Osteoblast (primary cell): ENCODE results near the gene SH3PXD2B. TPM values are rescaled to one million over a fixed set of nuclear protein-coding genes. Genes with fewer than 3 reads are reported as not detected.
A peak's percentile ranks its signal among the peaks of the same experiment; 100 is the strongest.

Experiments
- DNase-seq: peaks from one replicate; pipeline ENCODE4 v3.0.0; 2011; ENCODE audit warnings: low spot score, mixed read lengths; ENCODE audit not compliant: insufficient read length; ENCODE audit errors: missing footprints
- H2AFZ ChIP-seq: 2 replicates; pipeline ENCODE4 v1.6.0; 2011; ENCODE audit warnings: mild to moderate bottlenecking, low read length
- H3K27ac ChIP-seq: 2 replicates; pipeline ENCODE4 v1.5.1; 2011; ENCODE audit warnings: mild to moderate bottlenecking, low read depth, low read length, moderate library complexity
- H3K27me3 ChIP-seq: 2 replicates; pipeline ENCODE4 v1.6.0; 2012; ENCODE audit warnings: mild to moderate bottlenecking, control low read depth, inconsistent platforms, low read length, moderate library complexity; ENCODE audit not compliant: insufficient read depth
- H3K36me3 ChIP-seq: 2 replicates; pipeline ENCODE4 v1.5.1; 2011; ENCODE audit warnings: mild to moderate bottlenecking, low read length, control low read depth, moderate library complexity; ENCODE audit not compliant: insufficient read depth
- H3K4me1 ChIP-seq: 2 replicates; pipeline ENCODE4 v1.5.1; 2011; ENCODE audit warnings: mild to moderate bottlenecking, low read length, control low read depth, moderate library complexity; ENCODE audit not compliant: insufficient read depth
- H3K4me2 ChIP-seq: 2 replicates; pipeline ENCODE4 v1.6.0; 2011; ENCODE audit warnings: mild to moderate bottlenecking, low read length; ENCODE audit not compliant: insufficient read depth
- H3K4me3 ChIP-seq: fragments of 200-600 bp; sonication (generic); 3 replicates; pipeline ENCODE4 v1.5.1; 2012; ENCODE audit warnings: mild to moderate bottlenecking, low read length, inconsistent platforms; ENCODE audit not compliant: insufficient read depth
- H3K79me2 ChIP-seq: 2 replicates; pipeline ENCODE4 v1.6.0; 2012; ENCODE audit warnings: mild to moderate bottlenecking, low read length, control low read depth, inconsistent platforms; ENCODE audit not compliant: insufficient read depth
- H3K9me3 ChIP-seq: 2 replicates; pipeline ENCODE4 v1.5.1; 2011; ENCODE audit warnings: low read depth, low read length, control low read depth
- H4K20me1 ChIP-seq: 2 replicates; pipeline ENCODE4 v1.6.0; 2012; ENCODE audit warnings: mild to moderate bottlenecking, low read length, control low read depth; ENCODE audit not compliant: insufficient read depth
- total RNA-seq: library from RNA; depleted of rRNA; stranded (reverse); fragments of >200 nt; gene quantifications from 2 replicates; pipeline ENCODE4 v1.2.3, GENCODE V29; 2012
- TF ChIP-seq, protein P1 (sequence below): IDR thresholded peaks from 2 replicates; pipeline ENCODE4 v1.5.1; 2011; ENCODE audit warnings: mild to moderate bottlenecking, low read depth, low read length, moderate library complexity; ENCODE audit errors: extremely low read depth

The SH3PXD2B gene
- total RNA-seq, 1 donor = 58.3 TPM

DNA sequence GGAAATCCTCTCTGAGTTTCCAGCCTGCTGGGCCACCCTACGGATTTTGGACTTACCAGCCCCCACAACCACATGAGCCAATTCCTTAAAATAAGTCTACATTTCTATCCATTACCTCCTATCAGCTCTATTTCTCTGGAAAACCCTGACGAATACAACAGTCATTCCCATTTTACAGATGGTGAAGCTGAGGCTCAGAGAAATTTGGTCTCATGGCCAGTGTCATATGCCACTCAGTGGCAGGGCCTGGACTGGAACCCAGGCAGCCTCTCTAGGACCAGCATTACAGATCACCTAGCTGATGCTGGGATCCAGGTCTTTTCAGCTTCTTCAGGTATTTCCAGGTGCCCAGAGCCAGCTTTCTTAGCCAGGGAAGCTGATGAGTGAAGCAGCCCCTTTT, 45.0 kb upstream of the SH3PXD2B start:
- Histone ChIP-seq H3K27me3 (no peaks in the 10 kb centered on the region), H4K20me1 (no peaks in the 10 kb centered on the region), H3K36me3 (no peaks in the 10 kb centered on the region), H3K27ac (no peak overlapping the region), H3K4me1 (peaks cover 10% of the 10 kb centered on the region), H2AFZ (no peak overlapping the region), H3K9me3 (no peaks in the 10 kb centered on the region), H3K4me2 (no peak overlapping the region), H3K4me3 (no peak overlapping the region), H3K79me2 (no peaks in the 10 kb centered on the region)
- TF ChIP-seq, protein P1, sequence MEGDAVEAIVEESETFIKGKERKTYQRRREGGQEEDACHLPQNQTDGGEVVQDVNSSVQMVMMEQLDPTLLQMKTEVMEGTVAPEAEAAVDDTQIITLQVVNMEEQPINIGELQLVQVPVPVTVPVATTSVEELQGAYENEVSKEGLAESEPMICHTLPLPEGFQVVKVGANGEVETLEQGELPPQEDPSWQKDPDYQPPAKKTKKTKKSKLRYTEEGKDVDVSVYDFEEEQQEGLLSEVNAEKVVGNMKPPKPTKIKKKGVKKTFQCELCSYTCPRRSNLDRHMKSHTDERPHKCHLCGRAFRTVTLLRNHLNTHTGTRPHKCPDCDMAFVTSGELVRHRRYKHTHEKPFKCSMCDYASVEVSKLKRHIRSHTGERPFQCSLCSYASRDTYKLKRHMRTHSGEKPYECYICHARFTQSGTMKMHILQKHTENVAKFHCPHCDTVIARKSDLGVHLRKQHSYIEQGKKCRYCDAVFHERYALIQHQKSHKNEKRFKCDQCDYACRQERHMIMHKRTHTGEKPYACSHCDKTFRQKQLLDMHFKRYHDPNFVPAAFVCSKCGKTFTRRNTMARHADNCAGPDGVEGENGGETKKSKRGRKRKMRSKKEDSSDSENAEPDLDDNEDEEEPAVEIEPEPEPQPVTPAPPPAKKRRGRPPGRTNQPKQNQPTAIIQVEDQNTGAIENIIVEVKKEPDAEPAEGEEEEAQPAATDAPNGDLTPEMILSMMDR = no peak
- DNase-seq = no peak

DNA sequence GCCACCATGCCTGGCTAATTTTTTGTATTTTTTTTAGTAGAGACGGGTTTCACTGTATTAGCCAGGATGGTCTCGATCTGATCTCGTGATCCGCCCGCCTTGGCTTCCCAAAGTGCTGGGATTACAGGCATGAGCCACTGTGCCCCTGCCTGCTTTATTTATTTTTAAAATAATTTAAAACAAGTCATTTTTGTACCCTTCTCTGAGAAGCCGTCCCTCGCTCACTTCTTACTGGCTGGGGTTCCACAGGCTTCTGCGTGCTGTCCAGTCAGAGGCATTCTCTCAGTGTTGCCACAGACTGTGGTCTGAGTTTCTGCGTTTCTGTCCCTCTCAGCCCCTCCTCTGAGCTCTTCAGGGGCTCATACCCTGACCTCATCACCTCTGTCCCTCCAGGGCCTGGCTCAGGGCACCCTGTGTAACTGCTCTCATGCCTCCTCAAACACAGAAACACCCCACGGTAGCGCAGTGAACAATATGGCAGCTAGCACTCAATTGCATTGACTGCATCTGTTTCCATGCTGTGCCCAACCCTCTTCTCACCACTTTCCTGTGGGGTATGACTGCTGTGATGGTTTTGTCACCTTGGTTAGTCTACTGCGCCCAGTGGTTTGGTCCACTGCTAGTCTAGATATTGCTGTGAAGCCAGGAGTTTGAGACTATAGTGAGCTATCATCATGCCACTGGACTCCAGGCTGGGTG, 44.3 kb upstream of the SH3PXD2B start:
- TF ChIP-seq, protein P1 = no peak
- no peaks in the 10 kb centered on the region for H3K9me3 ChIP-seq

DNA sequence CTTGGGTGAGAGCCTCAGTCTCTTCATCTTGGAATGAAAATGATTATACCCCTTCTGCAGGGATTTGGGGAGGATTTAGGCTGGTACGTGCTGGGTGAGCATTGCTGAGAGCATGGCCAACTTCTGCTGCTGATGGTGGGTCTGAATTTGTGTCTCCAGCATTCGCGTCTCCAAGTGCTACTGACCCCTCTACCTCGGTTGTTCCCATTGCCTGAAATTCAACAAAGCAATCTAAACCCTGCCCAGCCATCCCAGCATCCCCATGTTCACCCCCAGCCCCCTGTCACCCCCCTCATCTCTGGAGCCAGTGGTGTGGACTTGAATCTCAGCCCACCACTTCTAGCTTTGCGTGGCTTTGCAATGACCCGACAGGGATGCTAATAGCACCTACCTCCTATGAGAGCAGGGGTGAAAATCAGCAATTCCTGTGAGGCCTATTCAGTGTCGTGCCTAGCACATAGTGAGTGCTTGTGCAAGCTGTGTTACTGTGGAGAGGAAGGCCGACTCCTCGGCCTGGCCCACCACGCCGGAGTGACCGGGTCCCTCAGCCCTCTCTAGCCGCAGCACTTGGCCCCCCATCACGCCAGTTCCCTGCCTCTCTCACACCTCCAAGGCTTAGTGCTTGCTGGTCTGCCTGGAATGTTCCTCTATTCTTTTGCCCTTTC, 43.4 kb upstream of the SH3PXD2B start:
- Histone ChIP-seq H3K9me3 (no peaks in the 10 kb centered on the region), H3K27ac (no peak overlapping the region), H2AFZ (no peak overlapping the region), H3K4me1 (peaks cover 10% of the 10 kb centered on the region), H3K4me2 (no peak overlapping the region), H3K79me2 (no peaks in the 10 kb centered on the region), H3K27me3 (peaks cover 9% of the 10 kb centered on the region), H4K20me1 (no peaks in the 10 kb centered on the region), H3K36me3 (no peaks in the 10 kb centered on the region), H3K4me3 (no peak overlapping the region)
- no peak for DNase-seq
- TF ChIP-seq, protein P1 = no peak

More for the DNA sequence above, 44.3 kb upstream of the SH3PXD2B start:
- H3K4me2 ChIP-seq = no peak overlapping the region
- H3K27ac ChIP-seq = no peak overlapping the region
- H3K36me3 ChIP-seq = no peaks in the 10 kb centered on the region
- DNase-seq = no peak
- peaks cover 2% of the 10 kb centered on the region for H3K27me3 ChIP-seq
- H3K4me1 ChIP-seq = peaks cover 10% of the 10 kb centered on the region
- H2AFZ ChIP-seq = no peak overlapping the region
- H4K20me1 ChIP-seq = no peaks in the 10 kb centered on the region
- H3K4me3 ChIP-seq = no peak overlapping the region
- no peaks in the 10 kb centered on the region for H3K79me2 ChIP-seq

DNA sequence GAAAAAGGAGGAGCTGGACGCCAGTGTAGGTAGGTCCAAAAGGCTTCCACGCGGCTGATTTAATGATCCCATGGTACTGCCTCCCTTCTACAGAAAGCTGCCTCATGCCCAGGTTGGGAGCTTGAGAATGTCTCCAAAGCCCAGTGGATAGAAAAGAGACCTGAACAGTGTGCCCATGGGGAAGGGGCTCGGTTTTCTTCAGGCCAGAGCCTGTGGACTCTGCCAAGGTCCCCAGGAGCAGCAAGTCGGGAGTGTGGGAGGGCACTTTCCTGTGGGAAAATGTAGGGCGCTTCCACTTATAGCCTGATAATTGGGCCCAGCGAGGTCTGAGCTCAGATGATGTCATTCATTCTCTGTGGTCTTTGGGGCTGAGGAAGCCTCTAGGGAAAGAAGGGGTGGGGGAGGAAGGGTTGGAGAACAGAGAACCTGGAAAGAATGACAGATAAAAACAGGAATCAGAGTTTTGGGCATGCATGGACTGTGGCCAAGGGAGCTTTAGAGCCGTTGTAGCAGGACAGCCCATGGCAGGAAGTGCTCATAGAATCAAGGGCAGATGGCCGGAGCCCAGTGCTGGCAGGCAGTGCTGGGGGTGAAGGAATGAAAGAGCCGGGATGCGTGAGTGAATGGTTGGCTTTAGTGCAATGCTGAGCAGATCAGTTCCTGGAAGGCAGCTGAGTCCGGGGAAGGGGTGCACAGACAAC, 42.5 kb upstream of the SH3PXD2B start:
- Histone ChIP-seq H3K27me3 (peaks cover 9% of the 10 kb centered on the region), H2AFZ (peak overlapping the region; percentile 49)

More for the DNA sequence above, 42.5 kb upstream of the SH3PXD2B start:
- Histone ChIP-seq H3K4me1 (peaks cover 10% of the 10 kb centered on the region), H3K9me3 (no peaks in the 10 kb centered on the region), H3K79me2 (no peaks in the 10 kb centered on the region), H3K4me2 (peak overlapping the region; percentile 31), H3K27ac (peak overlapping the region; percentile 40), H4K20me1 (no peaks in the 10 kb centered on the region), H3K4me3 (no peak overlapping the region), H3K36me3 (no peaks in the 10 kb centered on the region)
- DNase-seq = peak; percentile 95
- TF ChIP-seq, protein P1 = no peak
